HG02623 (cell line): ENCODE data around the gene LGI2.
"Not testable (repeated sequence)": the region's sequence is repeated elsewhere in the genome, so short reads cannot be mapped to it uniquely, and the experiment has no call there.

Source experiments
- ATAC-seq: cut with Tn5 transposase; IDR thresholded peaks from one replicate; pipeline ENCODE4 v1.9.1; 2021; ENCODE audit warnings: moderate library complexity; ENCODE audit not compliant: unreplicated experiment

Gene LGI2, protein sequence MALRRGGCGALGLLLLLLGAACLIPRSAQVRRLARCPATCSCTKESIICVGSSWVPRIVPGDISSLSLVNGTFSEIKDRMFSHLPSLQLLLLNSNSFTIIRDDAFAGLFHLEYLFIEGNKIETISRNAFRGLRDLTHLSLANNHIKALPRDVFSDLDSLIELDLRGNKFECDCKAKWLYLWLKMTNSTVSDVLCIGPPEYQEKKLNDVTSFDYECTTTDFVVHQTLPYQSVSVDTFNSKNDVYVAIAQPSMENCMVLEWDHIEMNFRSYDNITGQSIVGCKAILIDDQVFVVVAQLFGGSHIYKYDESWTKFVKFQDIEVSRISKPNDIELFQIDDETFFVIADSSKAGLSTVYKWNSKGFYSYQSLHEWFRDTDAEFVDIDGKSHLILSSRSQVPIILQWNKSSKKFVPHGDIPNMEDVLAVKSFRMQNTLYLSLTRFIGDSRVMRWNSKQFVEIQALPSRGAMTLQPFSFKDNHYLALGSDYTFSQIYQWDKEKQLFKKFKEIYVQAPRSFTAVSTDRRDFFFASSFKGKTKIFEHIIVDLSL

DNA sequence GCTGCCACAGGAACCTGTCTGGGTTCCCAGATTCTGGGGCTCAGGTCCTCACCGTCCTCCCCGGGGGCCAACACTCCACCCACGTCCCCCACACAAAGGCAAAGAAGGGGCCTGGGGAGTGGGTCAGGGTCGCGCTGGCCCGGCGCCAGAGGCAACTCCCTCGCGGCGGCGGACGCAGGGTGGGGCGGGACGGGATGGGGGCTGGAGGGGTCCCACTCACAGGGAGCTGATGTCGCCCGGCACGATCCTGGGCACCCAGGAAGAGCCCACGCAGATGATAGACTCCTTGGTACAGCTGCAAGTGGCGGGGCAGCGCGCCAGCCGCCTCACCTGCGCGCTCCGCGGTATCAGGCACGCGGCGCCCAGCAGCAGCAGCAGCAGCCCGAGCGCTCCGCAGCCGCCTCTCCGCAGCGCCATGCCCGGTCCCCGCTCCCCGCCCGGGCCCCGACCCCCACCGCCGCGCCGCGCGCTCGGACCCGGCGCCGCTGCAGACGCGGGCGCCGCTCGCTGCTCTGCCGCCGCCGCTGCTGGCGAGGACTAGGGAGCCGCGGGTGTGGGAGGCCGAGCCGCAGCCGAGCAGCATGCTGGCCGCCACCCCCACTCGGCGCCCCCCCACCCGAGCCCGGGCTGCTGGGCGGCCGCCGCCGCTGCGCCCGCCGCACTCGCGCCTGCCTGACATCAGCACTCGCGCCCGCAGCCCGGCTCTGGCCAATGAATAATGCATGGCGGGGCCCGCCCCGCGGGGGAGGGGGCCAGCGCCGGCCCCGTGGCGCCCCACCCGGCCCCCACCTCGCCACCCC, at the start of gene LGI2:
LGI2 (minus strand) TSS at position 670 of the 800 bp plus-strand sequence; CDS start at position 417, 253 bp downstream.
- no peak for ATAC-seq

DNA sequence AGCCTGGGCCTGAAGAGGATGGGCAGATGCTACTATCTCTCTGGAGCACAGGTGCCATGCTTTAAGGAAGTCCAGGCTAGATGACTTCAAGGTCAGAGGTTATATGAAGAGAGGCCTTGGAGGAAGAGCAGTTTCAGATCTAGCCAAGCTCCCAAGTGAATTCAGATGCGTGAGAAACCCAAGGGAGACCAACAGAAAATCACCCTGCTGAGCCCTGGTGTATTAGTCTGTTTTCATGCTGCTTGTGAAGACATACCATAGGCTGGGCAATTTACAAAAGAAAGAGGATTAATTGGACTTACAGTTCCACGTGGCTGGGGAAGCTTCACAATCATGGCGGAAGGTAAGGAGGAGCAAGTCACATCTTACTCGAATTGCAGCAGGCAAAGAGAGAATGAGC, 47.8 kb upstream of the LGI2 start:
- ATAC-seq = no peak

DNA sequence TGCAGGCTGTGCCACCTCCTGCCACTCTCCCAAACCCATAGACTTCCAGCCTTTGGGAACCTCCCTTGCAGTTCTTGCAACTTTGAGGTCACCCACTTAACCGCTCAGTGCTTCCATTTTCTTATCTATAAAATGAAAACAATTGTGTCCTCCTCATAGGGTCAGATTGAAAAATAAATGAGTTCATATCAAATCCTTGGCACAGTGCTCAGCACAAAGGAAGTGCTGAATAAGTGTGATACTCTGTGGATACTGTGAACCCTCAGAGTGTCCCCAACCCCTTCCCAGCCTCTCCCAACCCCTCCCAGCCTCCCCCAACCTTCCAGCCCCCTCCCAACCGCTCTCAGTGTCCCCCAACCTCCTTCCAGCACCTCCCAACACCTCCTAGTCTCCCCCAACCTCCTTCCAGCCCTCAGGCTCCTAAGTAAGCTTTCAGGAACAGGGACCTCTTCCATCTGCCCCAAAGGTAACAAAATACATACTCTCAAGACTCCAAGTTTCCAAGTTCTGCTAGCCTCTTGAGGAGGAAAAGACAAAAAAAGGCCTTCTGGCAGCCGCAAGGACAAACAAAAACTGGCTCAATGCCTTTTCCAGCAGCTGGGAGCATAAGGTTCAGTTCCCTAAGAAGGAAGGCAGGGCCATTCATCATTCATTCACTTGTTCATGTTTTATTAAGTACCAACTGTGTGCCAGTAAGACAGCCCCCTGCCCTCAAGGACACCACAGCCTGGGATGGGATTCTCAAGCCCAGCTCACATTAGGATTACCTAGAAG, 46.1 kb upstream of the LGI2 start:
- ATAC-seq = no peak

DNA sequence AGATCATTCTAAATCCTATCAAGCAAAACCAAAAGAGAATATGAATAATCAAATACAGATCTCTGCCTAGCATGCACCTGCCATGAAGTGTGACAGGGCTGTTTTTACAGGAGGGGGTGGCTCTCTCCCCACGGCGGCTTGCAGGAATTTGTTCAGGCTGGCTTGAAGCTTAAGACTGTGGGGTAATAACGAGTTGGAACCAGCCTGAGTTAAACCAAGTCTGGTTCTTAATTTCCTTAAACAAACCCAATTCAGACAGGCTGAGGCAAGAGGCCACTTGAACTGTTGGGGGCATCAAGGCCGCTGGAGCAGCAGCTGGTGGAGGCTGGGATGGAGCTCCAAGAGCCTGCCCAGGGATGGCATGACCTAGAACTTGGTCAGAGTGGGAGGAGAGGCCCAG, 45.1 kb upstream of the LGI2 start:
- no peak for ATAC-seq

DNA sequence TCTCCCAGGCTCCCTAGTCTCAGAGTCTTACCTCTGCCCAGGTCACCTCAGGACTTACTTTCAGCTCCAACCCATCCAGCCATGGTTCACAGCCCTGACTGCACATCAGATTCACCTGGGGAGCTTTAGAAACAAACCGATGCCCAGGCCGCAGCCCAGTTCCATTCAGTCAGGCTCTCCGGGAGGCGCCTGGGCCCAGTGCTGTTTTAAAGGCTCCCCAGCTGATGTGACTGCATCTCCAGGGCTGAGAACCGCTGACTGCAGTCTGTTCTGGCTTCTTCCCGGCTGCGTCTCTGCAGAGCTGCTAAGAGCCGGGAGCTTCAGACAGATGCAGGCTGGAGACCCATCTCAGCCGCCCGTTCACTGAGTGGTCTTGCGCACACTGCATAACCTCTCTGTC, 44.4 kb upstream of the LGI2 start:
- ATAC-seq = no peak

DNA sequence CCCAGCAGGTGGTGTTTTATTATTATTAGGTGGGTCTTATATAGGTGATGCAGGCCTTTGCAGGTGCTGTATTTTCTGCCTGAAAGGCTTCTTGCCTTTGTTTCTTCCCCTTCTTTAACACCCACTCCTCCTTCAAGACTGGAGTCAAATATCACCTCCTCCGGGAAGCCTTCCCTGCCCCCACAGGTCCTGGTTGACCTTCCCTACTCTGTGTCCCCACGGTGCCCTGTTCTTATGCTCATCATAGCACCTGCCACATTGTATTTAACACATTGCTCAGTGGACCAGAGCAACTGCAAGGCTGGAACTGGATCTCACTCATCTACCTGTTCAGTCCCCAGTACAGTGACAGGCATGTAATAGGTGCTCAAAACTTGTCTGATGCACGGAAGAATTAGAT, 39.8 kb upstream of the LGI2 start:
- no peak for ATAC-seq

DNA sequence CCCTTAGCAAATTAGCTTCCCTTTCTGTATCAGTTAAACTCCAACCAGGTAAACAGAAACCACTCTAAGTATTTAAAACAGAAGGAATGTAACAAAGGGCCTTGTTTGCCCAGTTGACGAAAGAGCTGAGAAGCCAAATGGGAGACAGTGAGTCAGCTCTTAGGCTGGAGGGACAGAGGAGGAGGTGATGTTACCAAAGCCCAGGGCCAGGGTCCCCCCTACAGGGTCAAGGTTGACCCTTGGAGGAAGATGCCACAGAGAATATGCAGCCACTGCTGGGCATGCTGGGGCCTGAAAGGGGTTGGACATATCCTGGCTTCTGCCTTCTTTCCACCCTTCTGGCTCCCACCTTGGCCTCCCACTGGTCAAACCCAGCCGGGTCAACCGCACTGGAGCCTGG, 38.3 kb upstream of the LGI2 start:
- ATAC-seq = no peak

DNA sequence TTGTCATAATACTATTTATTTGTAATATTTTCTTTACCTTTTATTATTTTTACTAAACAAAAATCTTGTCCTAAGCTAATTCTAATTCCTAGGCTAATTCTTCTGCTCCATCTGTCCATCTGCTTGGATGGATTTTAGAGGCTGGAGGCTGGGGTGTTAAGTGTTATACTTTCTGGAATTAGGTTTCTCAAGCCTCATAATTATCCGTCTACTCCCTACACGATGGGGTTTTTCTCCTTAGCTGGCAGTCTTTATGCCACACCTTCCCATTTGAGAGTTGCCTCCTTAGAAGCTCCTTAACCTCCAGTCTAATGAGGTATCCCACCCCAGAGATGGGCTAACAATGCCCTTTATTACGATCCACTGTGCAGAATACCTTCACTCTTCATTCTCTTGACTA, 37.6 kb upstream of the LGI2 start:
- ATAC-seq = no peak

DNA sequence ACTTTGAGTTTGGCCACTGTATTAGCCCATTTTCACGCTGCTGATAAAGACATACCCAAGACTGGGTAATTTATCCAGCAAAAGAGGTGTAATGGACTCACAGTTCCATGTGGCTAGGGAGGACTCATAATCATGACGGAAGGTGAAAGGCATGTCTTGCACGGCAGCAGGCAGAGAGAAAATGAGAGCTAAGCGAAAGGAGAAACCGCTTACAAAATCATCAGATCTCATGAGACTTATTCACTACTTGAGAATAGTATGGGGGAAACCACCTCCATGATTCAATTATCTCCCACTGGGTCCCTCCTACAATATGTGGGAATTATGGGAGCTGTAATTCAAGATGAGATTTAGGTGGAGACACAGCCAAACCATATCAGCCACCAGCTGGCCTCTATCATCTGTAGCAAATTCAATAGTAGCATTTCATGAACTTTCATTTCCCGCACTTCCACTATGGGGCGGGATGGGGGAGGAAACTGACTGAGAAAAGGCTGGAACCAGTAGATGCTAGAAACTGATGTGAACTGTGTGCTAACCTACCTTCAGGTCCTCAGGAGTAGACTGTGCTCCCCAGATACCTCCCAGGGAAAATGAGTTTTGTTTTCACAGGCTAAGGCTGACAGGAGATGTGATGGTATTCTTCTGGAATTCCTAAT, 35.3 kb upstream of the LGI2 start:
- ATAC-seq = no peak

DNA sequence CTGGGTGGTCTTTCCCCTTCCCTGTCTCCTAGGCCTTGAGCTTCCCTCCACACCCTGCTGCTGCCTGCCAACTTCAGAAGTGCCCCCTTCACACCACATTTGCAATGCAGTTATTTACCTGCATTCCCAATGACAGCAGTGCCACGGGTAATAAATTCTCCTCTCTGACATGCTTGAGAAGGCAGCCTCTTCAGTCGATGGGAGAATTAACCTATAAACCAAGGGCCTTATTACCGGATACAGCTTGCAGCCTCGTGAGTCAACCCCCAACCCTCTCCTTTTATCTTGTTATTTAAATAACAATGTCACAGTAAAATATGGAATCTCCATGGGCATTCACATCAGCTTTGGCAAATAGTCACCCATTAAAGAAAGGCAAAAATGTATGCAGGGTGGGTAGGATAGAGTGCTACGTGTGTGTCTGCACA, 34.7 kb upstream of the LGI2 start:
- no peak for ATAC-seq

DNA sequence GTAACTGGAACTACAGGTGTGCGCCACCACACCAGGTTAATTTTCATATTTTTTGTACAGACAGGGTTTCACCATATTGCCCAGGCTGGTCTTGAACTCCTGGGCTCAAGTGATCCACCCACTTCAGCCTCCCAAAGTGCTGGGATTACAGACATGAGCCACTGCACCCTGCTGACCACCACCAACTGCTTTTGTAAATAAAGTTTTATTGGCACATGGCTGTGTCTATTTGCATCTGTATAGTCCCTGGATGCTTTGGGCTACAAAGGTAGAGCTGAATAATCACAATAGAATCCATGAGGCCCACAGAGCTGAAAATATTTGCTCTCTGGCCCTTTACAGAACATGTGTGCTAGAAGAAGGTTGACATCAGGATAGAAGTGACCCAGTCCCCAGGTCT, 33.7 kb upstream of the LGI2 start:
- not testable (repeated sequence) for ATAC-seq

DNA sequence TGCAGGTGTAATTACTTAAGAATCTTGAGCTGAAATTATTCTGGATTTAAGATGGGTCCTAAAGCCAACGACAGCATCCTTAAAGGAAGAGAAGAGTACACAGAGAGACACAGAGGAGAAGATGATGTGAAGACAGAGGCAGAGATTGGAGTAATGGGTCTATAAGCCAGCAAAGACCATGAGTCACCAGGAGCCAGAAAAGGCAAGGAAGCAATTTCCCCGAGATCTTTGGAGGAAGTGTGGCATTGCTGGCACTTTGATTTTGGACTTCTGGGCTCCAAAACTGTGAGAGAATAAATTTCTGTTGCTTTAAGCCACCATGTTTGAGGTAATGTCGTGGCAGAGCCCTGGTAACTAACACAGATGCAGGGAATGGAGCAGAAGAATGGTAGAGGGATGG, 32.4 kb upstream of the LGI2 start:
- no peak for ATAC-seq

DNA sequence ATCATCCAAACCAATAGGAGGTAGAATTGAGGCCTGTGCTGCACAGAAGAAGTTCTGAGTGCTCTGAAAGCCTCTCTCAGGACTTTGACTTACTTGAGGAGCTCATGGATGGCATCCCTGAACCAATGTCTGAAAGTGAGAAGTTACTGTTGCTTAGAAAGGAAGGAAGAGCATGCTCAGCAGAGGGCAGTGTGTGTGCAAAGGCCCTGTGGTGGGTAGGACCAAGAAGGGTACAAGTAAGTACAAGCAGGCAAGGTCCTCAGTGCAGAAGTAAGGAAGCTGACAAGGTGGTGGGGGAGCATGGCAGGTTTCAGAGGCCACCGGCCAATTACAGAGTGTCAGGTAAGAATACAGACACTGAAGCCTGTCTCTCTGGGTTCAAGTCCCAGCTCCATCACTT, 31.4 kb upstream of the LGI2 start:
- no peak for ATAC-seq

DNA sequence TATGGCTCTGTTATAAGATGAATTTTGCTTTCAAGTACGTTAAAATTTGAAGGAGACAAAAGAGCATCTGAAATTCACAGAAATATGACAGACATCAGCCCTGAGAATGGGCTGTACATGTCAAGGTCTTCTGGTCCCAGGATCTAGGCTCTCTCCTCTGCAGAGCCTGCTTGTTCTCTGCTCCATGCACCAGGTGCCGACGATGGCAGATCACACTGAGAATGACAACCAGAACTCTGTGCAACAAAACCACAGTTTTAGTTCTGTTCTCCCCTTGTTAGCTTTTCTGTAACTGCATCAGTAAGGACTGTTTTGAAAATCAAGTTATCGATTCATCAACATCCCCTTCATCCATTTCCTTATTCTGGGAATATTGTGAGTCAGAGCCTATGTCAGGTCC, 30.9 kb upstream of the LGI2 start:
- no peak for ATAC-seq

DNA sequence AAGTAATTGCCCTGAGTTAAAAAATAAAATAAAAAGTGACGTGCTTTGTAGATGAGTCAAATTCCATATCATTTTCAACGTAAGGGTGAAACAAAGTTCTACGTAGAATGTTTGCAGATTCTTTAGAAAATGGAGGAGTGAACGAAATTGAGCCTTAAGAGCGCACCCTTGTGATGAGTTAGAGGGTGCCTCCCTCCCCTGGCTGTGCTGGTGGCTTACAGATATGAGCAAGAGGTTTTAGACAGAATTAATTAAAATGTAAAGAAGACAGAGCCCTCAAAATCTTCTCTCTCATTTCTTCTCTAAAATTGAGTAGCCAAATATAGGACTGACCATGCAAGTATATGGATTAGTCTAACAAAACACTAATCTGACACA, 30.2 kb upstream of the LGI2 start:
- no peak for ATAC-seq

DNA sequence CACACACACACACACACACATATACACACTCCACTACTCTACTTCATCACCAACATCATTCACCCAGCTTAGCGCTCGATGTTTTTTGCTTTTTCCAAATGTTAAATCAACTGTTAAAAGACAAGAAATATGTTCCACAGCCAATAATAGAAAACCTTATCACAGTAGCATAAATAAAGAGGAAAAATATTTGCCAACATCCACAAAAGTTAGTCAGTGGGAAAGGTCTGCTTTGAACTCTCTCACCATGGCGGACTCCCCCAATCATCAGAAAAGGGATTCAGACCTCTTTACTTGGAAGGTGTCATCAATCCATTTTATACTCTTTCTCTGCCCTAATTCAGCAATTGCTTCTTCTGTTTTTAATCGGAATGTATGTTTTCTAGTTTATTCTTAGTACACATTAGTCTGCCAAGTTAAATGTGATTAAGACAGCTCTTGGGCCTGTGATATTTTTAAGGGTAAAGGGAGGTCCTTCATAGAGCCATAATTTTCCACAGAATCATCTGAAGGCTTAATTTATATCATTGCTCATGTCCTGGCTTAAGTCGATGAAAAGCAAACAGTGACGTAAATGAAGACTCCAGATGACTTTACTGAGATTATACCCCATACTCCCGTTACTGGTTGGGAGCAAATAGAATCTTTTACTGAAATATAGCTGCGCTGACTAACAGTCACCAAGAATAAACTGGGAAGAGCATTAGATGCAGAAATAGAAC, 29.7 kb upstream of the LGI2 start:
- no peak for ATAC-seq

DNA sequence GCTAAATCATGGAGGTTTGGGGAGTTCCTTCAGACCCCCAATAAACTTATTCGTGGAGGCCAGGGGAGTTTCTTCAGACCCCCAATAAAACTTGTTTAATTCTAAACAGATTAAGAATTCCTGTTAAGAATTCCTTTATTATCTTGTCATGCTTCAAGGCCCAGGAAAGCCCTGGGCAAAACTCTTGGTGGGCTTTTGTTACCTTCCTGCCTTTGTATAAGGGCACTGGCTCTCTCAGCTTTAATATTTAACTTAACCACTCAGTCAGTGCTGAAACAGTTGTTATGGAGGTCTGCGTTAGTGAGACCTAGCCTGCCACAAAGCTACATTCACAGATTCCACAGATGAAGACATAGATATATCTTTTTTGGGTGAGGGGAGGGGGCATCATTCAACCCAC, 29.0 kb upstream of the LGI2 start:
- ATAC-seq = no peak

DNA sequence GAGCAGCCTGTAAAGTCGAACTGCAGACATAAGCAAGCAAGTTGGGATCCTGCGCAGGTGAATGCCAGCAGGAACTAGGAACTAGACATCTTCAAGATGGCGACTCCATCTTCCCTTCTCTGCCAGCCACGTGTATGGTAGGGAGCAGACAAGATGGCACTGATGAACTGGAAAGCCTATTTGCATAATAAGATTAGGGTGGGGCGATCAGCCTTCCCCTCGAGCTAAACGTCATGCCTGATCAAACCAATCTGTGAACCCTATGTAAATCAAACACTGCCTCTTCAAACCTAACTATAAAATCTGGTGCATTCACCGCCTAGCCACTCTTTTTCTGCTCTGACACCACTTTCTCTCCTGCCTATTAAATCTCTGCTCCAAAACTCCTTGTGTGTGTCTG, 28.1 kb upstream of the LGI2 start:
- ATAC-seq = no peak

DNA sequence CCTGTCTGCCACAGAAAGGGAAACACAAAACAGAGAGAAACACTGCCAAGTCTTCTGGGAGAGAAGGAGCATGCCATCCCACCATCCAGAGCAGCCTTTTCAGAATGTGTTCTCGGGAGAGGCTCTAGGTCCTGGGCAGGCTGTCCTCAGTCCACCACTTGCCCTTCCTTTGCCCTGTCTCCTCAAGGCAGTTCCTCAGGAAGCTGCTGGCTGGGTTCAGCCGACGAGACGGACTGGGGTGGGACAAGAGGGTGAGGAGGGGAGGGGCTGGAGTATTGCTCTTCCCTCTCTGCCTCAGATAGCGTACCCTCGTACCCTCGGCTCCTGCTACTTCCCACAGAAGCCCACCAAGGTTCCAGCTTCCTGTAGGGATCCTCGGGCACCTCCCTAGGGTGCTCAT, 26.6 kb upstream of the LGI2 start:
- ATAC-seq = no peak

DNA sequence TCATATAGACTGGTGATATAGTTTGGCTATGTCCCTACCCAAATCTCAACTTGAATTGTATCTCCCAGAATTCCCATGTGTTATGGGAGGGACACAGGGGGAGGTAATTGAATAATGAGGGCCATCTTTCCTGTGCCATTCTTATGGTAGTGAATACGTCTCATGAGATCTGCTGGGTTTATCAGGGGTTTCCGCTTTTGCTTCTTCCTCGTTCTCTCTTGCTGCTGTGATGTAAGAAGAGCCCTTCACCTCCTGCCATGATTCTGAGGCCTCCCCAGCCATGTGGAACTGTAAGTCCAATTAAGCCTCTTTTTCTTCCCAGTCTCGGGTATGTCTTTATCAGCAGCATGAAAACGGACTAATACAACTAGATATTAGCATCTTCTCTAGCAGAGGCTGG, 21.3 kb upstream of the LGI2 start:
- ATAC-seq = not testable (repeated sequence)
